Measurements from ENCODE around the gene RAD9A.

RAD9A gene

DNA sequence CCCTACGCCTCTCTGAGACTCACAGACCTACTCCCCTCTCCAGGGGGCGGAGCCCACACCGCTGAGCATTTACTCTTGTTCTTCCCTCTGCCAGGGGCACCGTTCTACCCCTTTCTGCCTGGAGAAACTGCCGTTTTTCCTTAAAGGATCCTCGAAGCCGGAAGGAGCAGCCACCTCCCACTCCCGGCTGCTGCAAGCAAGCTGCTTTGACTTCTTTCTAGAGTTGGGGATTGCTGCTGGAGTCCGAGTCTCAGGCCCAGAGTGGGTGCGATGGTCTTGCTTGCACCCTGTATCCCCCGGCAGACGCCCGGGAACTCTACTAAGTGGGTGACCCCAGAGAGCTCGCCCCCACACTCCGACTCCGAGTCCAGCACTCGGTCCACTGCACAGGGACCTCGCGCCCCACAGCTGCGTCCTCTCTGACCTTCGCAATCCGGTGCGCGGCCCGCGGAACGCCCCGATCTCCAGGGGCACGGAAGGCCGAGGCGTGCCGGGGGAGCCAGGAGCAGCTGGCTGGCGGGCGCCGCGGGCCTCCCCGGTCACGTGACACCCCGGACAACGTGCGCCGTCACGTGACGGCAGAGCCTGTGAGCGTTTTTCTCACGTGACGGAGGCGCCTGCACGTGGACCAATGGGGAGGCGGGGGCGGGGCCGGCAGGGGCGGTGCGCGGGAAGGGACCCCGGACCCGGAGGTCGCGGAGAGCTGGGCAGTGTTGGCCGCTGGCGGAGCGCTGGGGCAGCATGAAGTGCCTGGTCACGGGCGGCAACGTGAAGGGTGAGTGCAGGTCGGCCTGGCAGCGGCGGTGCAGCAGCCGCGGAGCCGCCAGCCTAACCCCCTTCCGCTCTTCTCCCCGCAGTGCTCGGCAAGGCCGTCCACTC is at the start of gene RAD9A:
Gene RAD9A, plus strand, starts transcription at position 683 of the 879 bp plus-strand sequence. Its CDS starts 59 bp downstream, at position 742.
- peak; percentile 90 to 92 for DNase-seq

DNA sequence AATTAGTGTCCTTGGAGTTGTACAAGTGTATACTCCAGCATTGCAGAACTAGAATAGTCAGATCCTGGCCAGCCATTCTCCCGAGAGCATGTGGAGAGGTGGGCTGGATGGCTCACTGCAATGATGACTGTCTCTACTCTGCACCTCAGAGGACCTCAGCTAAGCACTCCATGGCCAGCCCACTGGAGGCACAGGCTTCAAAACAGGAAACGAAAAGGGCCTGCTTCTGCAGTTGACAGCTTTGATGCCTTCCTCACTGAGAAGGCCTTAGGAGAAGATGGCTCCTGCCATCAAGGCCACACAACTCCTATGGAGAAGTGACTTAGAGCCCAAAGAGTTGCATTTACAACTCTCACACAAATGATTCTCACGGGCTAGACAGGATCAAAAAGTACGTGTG is 47.5 kb upstream of the RAD9A start:
- DNase-seq: no peak

DNA sequence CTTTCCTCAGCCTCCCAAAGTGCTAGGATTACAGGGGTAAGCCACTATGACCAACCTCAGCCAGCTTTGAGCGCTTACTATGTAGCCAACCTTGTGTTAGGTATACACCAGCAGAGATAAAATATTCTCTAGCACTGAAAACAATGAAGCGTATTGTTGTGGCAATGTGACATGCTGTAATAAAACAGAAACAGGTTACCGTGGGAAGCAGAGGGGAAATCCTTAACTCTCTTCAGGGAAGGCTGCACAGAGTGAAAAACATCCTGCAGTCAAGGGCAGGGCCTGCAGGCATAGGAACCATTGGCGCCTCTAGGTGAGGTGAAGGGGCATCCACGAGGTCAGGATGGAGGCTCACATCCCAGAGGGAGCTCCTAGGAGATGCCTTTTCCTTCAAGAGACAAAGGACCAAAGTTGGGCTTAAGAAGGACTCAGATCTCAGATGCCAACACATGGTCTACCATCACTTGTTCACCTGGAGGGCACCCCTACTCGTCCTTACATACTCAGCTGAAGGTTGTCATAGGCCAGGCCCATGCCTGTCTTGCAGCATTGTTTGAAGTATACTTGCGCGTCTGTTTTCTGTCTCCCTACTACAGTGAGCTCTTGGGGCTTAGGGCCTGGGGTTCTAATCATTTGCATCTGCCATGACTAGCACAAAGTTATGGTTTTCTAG is 46.4 kb upstream of the RAD9A start:
- DNase-seq: no peak

DNA sequence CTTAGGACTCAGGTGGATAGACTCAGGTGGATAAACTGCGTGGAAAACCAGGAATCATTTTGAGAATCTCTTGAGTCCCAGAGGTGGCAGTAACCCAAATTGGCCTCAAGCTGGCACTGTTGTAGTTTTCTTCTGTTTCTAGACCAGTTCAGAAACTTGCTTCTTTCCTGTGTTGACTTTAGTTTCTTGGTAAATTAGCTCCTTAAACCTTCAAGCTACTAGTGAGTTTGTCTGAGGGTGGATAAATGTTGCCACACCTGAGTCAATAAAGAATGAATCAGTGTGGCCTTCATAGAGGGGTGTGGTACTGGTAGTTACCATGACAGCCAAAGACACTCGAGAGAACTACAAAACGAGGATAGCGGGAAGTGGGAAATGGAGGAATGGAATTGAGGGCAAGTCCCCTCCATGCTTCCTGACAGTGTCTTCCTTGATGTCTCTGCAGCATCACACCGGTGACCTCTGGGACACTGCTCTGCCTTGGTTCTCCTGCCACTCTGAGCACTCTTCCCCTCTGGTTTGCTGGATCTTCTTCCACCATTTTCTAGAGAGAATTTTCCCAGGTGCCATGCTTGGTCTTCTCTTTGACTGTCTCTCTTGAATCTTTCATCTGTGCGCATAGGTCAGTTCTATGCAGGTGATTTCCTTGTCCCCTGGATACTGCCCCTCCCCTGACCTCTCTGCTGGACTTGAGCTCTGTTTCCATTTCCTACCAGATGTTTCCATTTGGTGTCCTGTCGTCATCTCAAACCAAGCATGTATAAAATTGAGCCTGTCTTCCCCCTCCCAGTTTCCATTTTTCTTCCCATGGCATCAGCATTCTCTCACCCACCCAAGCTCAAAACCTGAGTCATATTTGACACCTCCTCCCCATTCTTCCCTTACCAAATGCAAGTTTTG is 45.6 kb upstream of the RAD9A start:
- DNase-seq: no peak

DNA sequence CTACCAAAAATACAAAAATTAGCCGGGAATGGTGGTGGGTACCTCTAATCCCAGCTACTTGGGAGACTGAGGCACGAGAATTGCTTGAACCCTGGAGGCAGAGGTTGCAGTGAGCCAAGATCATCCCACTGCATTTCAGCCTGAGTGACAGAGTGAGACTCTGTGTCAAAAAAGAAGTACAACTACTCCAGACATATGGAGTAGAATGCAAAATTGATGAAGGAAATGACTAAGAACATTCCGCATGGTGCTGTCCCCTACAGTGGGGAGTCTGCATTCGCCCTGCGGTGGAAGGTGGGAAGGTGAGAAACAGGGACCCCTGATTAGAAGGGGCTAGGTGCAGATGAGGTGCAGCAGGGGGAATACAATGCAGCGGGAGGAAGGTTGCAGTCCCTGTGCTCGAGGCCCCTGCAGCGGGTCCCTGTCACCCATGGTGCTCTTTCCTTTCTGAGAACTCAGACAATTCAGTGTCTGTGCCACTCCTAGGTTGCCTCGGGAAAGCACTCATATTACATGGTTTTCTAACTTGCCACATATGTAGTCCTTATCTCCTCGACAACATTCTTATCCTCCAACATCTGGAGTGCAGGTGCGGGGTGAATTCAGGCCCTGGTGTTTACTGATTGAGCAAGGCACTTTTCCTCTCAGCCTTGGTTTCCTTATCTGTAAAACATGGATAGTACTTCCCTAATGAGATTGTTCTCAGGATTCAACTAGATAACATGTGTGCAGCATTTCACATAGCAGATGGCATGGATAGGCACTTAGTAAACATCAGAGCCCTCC is 43.6 kb upstream of the RAD9A start:
- DNase-seq: no peak

DNA sequence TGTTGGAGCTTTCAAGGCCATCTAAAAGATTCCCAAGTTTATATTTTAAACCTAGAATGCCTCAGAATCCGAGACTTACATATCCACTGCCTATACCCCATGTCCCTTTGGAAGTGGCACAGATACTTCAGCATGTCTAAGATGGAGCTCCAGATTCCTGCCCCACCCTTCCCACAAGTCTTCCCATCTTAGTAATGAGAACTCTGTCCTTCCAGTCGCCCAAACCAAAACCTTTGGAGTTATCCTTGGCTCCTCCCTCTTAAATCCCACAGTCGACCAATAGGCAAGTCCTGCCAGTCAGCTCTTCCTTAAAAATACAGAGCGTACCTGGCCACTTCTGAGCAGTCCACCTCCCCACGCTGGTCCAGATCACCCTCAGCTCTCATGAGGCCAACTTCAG is 42.8 kb upstream of the RAD9A start:
- DNase-seq: no peak

DNA sequence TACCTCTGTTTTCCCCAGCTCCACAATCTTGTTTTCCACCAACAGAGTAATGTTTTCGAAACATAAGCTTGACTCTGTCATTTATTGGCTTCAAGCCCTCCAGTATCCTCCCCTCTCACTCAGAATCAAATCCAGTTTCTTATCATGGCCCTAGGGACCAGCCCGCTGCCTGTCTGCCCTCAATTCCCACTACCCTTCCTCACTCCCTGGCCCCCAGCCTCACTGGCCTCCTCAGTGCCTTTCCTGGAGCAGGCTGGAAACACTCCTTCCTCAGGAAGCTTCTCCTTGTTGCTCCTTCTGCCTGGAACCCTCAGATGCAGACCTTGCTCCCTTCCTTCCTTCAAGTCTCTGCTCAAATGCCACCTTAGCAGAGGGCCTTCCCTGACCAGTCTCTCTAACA is 42.3 kb upstream of the RAD9A start:
- DNase-seq: no peak

DNA sequence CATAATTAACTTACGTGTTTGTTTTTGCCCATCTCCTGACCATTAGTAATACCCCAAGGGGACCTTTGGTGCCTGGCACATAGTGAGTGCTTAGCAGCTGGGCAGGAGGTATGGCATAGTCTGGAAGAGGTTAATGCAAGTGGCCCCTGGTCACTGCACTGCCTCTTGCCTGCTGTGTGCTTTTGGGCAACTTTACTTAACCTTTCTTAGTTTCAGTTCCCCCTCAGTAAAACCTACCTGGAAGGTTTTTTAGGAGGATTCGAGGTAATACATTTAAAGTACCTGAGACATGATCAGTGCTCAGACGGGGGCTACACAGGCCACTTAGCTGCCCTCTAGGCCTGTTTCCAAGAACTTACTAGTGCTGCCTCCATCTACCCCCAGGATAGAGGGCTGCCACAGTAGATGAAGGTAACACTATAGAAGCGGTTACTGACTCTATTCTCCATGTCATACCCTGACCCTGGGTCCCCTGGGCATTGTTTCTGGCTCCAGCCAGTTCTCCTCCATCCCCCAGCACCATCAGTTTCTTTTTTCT is 41.8 kb upstream of the RAD9A start:
- no peak for DNase-seq

DNA sequence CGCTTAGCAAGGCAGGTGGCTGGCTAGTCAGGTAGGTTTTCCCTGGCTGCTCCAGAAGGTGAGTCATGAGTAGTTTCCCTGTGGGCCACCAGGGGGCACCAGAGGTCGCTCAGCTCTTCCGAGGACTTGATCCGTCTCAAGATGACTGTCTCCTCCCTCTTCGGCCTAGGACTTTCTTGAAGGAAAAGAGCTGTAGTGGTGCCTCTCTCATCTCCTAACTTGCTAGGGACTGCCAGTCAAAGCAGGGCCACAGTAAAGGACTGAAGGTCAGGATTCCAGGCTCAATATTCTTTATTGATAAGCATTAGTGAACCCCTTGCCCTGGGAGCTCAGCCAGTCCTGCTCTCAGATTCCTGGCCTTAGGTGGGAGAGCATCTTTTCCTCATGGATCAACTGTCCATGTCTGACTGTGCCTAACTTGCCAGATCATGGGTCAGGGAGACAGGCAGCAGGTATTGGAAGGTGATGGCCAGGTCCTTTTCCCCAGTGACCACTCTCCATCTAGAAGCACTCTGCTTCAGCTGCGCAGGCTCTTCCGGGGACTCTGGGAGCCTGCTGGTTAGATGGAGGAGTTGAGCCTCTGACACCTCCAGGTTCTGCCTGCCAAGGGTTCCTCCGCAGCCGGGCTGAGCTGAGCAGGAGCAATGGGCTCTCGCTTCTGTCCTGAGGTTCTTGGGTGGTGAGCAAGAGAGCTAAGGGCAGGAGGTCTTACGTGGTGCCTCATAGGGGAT is 40.3 kb upstream of the RAD9A start:
- DNase-seq: peak; percentile 49 to 65

DNA sequence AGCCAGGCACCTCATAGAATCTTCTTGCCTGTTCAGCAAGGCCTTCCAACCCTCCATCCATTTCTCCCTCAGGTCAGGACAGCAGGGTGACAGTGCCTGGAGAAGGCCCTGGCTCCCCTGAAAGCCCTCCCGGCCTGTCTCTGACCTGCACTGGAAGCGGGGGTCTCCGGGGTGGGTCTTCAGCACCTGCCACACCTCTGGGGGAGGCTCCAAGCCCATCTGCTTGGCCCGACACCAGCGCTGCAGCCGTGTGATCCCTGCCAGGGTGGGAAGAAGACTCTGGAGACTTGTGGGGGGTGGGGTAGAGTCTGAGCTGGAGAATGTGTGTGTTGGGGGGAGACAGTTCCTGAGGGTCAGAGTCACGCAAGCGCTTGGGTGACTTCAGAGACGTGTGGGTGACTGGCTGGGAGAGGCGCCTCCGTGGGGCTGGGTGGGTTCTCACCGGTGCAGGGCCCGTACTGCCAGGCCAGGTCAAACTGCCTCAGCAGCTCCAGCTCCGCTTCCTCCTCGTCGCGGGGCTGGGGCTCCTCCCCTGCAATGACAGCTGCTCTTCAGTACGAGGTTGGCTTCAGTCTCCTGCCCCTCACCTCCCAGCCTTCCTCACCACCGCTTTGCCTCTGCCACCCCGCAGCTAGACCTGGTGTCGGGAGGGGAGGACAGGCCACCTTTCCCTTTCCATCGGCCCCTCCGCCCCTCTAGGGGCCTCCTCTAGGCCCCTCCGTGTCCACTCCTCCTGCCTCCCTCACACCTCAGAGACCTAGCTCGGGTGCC is 39.1 kb upstream of the RAD9A start:
- DNase-seq: no peak

DNA sequence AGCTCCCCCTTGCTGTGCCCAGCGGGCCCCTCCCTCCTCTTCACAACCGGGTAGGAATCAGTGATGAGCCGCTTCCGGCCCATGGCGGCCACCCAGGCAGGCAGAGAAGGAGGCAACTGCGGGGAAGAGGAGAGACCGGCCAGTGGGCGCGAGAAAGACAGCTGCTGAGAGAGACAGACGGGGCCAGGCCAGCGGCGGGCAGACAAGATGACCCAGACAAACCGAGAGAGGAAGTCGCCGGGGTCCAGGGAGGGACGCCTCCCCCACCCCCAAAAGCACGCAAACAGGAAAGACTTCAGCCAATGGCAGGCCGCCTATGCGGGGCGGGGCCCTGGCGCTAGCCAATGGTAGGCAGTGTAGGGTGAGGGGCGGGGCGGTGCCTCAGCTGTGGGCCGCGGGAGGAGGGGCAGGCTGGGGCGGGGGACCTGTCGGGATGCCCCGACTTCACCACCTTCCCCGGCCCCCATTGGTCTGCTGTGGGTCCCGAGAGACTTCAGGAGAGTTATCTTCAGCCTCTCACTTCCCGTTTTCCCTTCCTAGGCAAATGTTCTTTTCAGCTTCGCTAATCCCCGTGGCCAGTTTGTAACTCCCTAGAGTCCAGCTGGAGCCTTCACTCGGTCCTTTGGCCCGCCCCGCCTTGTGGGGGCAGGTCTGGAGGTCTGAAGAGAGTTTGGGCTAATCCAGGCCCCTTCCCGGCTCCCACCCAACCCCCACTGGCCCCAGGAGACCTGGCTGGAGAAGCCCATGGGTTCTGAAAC is 38.3 kb upstream of the RAD9A start, which contains the start of gene POLD4:
Gene POLD4, minus strand, starts transcription at position 230 of the 758 bp plus-strand sequence. Its CDS starts 147 bp downstream, at position 83.
- DNase-seq: peak; percentile 92 to 94

DNA sequence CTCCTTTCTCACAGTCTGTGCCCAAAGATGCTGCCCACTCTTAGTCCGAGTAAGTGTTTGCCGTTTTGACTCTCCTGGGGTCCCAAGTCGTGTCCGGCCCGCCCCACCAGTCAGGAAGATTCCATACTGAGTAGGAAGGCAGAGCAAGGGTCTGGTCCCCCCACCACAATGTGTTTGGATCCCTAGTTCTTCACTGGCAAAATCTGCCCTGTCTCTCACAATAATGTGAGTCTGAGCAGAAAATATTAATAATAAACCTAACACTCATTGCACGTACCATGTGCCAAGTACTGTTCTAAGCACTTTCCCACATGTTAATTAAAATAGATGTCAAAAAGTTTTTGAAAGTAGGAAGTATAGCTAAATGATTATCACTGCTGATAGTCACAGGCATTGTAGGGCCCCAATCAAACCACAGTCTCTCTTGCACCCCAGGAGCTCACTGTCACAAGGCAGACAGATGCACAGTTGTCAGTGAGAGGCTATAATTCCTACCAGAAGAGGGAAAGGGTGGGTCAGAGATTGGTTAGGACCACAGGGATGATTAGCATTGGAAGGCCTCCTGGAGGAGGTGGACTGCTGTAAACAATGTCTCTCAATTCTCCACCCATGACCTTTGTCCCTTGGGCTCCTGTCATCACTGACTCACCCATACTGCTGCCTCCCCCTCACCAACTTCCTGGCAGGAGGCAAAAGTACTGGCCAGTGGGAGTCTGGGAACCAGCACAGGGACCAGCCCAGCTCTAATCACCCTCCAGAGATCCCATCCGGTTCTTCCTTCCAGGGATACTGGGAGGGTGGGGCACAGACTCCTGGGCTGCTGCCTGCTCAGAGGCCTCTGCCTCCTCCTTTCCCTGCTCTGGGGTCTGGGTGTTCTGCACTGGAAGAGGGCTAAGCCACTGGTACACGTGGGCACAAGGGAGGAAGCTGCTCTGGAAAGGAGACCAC is 37.4 kb upstream of the RAD9A start:
- no peak for DNase-seq

DNA sequence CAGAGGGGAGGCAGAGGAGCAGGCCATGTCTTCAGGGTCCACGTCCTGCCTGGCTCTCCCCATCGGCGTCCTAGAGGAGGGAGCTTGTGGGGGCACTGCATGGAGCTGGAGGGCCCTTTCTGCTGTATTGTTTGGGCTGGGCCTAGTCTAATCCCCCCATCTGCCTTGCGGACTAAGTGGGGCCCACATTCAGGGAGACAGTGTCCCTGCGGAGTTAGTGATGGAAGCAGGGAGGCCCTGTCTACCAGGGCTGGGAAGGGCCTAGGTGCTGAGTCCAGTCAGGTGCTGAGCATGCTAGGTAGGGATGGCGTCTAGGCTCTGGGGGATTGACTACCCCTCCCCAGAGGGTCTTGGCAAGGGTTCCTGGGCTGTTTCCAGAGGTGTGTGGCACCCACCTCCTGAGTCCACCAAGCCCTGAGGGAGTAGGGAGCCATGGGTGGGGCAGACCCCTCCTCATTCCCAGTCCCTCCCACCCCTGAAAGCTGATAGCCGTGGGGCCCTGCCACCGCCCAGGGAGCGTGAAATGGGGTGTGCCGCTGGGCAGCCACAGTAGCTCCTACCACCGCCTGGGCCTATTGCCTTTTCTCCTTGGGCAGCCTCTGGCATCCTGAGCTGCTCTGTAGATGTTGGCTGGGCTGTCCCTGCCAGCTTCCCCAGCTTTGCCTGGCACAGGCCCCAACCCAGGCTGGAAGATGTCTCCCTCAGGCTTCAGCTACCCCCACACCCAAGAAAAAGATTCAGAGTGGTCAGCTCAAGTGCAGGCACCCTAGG is 36.6 kb upstream of the RAD9A start:
- DNase-seq: no peak

DNA sequence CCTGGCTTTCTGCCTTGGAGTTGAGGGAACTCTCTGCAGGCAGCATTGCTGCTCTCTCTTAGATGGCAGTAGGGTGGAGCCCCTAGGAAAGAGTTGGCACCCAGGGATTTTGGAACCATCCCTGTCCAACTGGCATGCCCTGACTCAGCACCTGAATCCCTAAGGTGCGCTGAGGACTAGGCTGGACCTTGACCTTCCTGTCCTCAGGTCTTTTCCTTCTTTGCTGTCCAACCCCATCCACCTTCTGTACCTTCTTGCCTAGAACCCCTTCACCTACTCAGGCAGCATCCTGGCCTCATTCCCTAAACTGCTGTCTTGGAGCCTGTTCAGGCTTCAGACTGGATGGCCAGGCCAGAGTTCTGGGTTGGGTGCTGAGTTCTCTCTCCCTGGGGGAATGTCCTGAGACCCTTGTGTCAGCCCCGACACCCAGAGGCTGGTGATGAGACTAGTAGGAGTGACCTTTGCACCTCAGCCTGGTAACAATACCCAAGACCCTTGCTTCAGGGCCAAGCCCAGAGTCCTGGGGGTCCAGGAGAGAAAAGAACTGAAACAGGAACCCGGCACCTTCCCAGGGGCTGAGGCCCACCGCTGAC is 35.9 kb upstream of the RAD9A start:
- no peak for DNase-seq

DNA sequence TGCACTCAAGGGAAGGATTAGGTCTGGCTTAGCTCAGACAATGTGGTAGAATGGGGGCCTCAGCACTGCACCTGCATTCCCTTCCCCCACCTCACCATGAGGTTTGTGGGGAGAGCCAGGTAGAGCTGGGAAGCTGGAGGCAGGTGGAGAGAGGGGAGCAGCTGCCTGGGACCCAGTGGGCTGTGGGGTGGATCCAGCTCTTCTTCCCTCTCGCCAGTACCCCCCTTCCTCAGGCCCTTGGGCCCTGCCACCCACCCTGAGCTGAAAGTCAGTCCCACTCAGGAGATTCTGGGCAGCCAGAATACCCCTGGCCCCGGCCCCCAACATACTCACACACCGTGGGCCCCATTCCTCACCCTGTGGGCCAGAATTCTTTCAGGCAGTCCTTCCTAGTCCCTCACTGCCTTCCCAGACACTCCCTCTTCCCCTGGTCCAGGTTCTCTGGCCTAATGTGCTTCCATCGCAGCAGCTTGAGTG is 35.4 kb upstream of the RAD9A start:
- DNase-seq: no peak

DNA sequence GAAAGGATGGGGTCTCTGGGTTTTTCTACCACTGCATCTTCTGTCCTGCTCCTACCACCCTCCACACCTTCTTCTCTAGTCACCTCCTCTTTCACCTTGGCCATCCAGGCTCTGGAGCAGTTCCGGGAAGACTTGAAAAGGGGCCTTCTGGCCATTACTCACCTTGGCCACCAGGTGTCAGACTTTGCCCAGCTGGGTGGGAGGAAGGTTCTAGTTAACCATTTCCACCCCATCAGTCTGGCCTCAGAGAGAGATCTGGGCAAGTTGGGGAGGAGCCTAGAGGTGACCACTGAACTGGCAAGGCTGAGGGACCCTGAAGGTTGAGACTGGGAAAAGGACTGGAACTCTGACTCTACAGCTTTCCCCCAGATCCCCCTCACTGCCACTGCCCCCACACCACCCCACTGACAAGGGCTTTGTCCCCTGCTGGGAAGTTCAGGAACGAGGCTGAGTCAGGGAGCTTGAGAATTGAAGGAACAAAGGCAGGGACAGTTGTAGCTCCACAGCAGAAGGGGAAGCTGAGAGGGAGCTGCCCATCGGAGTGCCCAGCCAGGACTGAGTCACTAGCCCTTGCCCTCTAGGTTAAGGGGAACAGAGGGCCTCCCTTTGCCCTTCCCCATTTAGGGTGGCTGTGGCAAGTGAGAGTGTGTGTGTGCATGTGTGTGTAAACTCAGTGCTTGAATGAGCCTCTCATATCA is 34.8 kb upstream of the RAD9A start:
- peak; percentile 50 to 67 for DNase-seq

Data from stimulated activated CD4-positive, alpha-beta T cell treated with anti-CD3 and anti-CD28 coated beads, Interleukin-2, amount 100 ng/mL, for 48 hours (primary cell).